ENCODE measurements around the gene ERN1.

- no peak for TF ChIP-seq CTCF (IDR thresholded peaks at IDR 0.05)
- TF ChIP-seq POLR2A (IDR thresholded peaks at IDR 0.05), result no peak
These were observed 504 bp downstream of the ERN1 start for GRCh38 chr17:64129515-64129764.
